ENCODE results near the gene NLRP9.

NLRP9 gene

GRCh38 chr19:55703790-55704215, 34.4 kb downstream of the NLRP9 start:
- DNase-seq (ENCODE audit: low spot score), result peak; percentile 47

GRCh38 chr19:55702131-55702627, 36.0 kb downstream of the NLRP9 start:
- no peak for DNase-seq (ENCODE audit: low spot score)

GRCh38 chr19:55700813-55701212, 37.4 kb downstream of the NLRP9 start:
- no peak for DNase-seq (ENCODE audit: low spot score)

DNA sequence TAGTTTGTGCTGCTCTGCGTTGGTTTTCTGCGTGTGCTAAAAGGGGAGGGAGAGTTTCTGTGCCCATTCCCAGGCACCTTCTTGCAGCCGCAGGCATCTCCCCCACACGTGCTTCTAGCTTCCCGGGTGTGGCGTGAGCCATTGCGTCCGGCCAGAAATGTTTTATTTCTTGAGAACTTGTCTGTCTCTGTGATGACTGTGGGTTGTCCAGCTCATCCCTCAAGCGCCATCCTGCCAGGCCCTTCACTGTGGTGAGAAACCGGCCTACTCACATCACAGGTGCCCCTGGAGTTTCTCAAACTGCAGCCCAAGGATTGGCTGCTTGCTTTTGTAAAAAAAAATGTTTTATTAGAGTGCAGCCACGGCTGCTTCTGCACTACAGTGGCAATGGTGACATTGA, 39.0 kb downstream of the NLRP9 start:
- no peak for DNase-seq (ENCODE audit: low spot score)

GRCh38 chr19:55698256-55698655, 39.9 kb downstream of the NLRP9 start:
- DNase-seq (ENCODE audit: low spot score), result no peak

- no peak for DNase-seq (ENCODE audit: low spot score)
These were observed 40.5 kb downstream of the NLRP9 start for GRCh38 chr19:55697698-55698097.

- no peak for DNase-seq (ENCODE audit: low spot score)
These were observed 41.1 kb downstream of the NLRP9 start for GRCh38 chr19:55697069-55697440.

GRCh38 chr19:55696301-55697068, 41.7 kb downstream of the NLRP9 start:
- DNase-seq (ENCODE audit: low spot score), result no peak

DNA sequence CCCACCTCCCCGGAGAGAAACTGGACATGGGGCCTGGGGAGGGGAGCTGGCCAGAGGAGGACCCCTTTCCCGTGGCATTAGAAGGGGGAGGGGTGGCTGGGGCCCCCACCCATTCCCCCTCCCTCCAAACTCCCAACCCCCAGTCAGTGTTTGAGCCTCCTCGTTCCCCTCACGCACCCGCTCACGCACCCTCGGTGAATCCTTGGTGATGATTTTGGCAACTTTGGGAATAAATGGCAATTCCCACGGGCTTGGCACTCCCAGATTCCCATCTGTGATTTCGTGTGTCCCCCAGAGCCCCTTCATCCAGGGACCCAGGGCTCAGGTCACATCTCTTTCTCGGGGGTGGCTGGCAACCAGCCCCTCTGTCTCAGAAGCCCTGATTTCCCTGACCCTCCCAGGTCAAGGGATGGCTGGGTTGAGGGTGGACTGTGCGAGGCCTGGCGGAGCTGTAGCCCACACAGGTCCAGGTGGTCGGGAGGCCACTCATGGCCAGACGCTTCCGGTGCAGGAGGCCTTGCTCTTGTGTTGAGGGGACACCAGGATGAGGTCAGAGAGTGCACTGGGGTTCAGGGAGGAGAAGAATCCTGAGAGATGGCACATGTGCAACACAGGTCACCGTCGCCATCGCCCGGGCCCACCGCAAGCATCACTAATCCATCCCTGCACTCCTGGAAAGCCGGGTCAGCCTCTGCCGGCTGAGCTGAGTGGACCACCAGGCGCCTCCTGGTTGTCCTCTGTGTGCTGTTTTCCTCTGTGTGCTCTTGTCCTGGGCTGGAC, 42.5 kb downstream of the NLRP9 start:
- DNase-seq (ENCODE audit: low spot score), result no peak

DNA sequence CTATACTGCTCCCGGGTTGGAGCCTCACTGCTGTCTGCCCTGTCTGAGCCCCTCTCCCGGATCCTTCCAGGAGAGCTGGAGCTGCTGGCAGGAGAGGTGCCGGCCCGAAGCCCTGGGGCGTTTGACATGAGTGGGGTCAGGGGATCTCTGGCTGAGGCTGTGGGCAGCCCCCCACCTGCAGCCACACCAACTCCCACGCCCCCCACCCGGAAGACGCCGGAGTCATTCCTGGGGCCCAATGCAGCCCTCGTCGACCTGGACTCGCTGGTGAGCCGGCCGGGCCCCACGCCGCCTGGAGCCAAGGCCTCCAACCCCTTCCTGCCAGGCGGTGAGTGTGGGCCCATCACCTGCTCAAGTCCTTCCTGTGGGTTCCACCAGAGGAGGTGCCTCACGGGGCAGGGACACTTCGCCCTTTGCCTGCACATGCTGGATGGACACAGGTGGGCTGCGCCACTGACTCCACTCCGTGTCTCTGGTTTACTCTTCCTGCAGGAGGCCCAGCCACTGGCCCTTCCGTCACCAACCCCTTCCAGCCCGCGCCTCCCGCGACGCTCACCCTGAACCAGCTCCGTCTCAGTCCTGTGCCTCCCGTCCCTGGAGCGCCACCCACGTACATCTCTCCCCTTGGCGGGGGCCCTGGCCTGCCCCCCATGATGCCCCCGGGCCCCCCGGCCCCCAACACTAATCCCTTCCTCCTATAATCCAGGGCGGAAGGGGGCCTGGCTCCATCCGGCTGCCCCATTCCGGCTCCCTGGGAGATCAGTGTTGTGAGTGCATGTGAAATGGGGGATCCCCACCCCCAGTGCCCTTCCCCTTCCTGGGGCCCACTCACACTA, 43.3 kb downstream of the NLRP9 start:
- DNase-seq (ENCODE audit: low spot score), result no peak

- DNase-seq (ENCODE audit: low spot score), result no peak
These were observed 44.0 kb downstream of the NLRP9 start for GRCh38 chr19:55694241-55694655.

GRCh38 chr19:55693336-55693974, 44.7 kb downstream of the NLRP9 start:
- DNase-seq (ENCODE audit: low spot score), result no peak

GRCh38 chr19:55692681-55693081, 45.5 kb downstream of the NLRP9 start:
- no peak for DNase-seq (ENCODE audit: low spot score)

GRCh38 chr19:55691561-55692481, 46.4 kb downstream of the NLRP9 start:
- DNase-seq (ENCODE audit: low spot score), result no peak

DNA sequence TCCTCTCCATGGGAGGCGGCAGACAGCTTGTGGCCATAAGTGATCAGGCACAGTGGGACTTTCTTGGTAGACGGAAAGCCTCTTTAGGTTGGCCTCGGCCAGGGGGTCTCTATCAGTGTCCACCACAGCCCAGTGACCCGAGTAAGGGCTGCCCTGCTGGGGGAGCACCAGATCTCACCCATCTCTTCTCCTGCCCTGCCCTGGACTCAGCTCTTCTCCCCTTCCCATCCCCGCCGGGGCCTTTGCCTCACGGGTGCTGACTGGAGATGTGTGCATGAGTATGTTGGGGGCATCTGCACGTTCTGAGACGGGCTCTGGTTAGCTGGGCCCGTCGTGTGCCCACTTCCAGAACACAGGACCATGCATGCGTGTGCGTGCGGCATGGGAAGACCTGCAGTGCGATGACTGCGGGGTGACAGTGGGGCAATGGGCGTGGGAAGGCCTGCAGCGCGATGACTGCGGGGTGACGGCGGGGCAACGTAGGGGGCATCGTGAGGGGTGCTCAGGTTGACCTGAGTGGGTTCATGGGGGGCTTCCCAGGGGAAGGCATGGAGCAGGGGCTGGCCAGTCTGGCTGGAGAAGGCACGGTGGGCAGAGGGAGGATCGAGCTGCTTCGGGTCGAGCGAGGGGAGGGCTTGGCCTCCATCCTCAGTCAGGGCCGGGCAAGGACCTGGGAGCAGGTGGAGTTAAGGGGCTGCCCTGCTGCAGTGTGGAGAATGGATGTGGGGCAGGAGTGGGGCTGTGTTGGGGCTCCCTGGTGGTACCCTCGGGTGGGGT, 47.2 kb downstream of the NLRP9 start:
- no peak for DNase-seq (ENCODE audit: low spot score)

DNA sequence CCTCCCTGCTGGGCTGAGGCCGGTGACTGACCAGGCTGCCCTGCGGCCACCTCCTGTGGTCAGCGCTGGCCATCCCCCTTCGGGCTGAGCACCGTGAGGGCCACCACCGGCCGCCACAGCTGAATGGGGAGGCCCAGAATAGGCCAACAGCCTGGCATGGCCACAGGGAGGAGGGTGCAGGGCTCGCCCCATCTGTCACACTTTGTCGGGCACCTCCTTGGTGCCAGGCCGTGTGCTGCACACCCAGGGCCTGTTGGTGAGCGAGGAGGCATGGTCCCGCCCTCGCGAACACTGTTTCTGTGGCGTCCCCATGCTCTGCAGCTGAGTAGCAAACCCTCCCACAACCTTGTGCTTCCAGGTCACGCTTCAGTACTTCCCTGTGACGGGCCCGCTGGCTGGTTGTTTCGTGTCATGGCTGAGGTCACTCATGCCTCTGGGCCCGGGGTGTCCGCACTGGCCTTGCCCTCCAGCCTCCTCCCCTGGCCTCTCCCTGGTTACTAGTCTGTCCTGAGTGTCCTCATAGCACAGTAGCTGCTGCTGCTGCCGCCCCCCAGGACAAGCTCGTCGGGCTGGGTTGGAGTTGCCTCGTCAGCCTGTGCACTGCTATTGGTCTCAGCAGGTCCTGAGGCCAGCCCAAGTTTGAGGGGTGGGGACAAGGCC, 48.0 kb downstream of the NLRP9 start:
- DNase-seq (ENCODE audit: low spot score), result no peak

DNA sequence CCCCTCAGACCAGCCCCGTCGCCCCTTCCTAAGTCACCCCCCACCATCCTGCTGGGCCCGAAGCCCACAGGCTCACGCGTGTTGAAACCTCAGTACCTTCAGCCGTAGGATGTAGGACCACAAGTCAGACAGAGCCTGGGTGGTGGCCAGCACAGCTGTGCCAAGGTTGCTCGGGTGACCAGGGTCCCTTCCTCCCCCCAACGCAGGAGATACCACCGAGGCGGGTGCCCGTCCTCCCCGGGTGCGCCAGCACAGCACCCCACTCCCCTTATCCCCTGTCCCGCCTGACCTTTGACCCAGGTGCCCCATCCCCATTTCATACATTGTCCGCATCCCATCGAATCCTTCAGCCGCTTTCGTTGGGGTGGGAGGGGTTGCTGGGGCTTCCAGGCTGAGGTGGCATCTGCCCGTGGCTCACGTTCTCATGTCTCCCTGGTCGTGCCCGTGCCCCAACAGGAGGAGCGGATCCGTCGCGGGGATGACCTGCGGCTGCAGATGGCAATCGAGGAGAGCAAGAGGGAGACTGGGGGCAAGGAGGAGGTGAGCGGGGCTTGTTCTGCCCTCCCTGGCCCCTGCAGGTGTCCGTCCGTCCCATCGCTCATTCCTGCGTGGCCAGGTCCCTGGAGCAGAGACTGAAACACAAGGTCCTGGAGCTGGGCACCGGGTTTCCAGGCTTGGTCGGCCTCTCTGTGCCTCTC, 48.6 kb downstream of the NLRP9 start:
- DNase-seq (ENCODE audit: low spot score), result no peak

DNA sequence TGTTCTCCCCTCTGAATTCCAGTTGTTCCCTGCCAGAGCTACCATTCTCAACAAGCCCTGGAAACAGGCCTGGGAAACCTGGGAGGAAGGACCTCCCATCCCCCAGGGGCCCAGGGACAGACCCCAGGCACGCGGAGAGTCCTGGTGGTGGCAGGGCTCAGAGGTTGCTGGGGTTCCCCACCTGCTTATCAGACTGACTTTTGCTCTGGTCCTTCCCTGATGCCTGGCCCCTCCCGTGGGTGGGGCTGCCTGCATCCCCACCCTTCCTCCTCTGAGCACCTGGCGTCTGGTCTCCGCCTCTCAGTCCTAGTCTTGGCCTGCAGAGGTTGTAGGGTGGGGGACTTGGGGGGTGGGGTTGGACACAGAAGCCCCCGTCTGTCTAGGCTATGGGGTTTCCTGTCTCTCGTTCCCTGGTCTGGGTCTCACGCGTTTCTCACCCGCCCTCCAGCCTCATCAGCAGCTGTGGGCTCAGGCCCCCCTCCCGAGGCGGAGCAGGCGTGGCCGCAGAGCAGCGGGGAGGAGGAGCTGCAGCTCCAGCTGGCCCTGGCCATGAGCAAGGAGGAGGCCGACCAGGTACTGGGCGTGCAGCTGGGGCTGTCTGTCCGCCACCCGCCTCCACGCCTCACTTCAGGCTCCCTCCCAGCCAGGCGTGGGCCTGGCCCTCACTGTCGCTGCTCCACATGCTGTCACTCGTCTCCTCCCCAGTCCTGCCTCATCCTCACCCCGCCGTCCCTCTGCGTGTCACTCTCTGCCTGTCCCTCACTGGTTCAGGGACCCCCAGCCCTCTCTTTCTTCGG, 49.6 kb downstream of the NLRP9 start:
- no peak for DNase-seq (ENCODE audit: low spot score)
